Stimulated activated CD8-positive, alpha-beta memory T cell treated with anti-CD3 and anti-CD28 coated beads, Interleukin-12 subunit alpha, Interleukin-12 subunit beta, amount 100 ng/mL, for 4 hours (primary cell): ENCODE results near the gene KIF1C.
A peak's percentile ranks its signal among the peaks of the same experiment; 100 is the strongest.
"Not testable (repeated sequence)": the region's sequence is repeated elsewhere in the genome, so short reads cannot be mapped to it uniquely, and the experiment has no call there.

ENCODE experiments used
- DNase-seq: peaks from one replicate; pipeline ENCODE4 v3.0.0-alpha.2; 2020; ENCODE audit warnings: low read depth

Gene KIF1C

DNA sequence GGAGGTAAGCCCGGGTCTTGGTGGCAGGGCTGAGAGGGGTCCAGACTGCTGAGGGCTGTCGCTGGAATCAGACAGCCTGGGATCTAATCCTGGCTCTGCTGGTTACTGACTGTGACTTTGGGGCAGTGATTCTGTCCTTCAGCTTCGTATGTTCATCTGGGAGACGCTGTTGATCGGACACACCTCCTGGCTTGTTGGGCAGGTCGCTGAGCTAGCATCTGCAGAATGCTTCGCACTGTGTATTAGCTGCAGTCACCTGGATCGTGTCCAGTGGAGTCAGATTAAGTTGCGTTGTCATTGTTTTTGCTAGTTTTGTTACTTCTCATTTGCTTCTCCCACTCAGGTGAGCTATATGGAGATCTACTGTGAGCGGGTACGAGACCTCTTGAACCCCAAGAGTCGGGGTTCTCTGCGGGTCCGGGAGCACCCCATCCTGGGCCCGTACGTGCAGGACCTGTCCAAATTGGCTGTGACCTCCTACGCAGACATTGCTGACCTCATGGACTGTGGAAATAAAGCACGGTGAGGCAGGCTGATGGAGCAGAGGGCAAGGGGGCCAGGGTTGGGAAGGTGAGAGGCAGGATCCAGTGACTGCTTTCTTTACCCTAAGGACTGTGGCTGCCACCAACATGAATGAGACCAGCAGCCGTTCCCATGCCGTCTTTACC, 4.5 kb downstream of the KIF1C start:
- DNase-seq = no peak

DNA sequence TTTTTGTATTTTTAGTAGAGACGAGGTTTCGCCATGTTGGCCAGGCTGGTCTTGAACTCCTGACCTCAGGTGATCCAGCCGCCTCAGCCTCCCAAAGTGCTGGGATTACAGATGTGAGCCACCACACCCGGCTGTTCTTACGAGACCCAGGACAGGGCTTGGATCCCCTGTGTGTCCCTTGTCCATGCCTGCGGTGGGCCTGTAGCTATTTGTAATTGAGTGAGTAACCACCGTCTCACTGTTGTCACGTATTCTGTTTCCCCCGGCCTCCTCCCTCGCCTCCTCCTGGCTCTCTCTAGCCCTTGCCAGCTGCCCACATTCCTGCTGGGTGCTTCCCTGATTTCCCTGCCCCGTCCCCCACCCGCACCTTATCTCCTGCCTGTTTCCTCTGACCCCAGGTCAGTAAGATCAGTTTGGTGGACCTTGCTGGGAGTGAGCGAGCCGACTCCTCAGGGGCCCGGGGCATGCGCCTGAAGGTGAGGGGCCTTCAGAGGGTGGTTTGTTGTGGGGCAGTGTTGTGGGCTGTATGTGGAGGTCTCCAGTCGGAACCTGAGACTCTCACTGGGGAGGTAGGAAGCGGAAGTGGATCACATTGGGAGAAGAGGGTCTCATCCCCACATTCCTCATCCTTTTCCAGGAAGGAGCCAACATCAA, 5.6 kb downstream of the KIF1C start:
- DNase-seq = no peak

DNA sequence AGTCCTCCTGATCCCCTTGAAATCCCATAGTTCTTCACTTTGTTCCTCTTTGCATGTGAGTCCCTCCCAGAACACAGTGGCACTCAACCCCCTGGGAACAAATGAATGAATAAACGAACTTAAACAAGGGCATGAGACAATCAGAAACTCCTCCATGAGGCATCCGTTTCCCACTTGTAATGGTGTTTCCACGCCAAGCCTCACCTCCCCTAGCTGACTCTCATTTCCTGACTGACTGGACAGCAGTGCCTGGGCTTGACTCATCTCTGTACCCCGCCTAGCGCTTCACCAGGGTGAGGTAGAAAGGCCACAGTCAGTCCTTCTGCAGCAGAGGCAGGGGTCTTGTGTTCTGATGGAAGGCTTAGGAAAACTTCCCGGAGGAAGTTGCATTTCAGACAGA, 14.2 kb downstream of the KIF1C start:
- no peak for DNase-seq

DNA sequence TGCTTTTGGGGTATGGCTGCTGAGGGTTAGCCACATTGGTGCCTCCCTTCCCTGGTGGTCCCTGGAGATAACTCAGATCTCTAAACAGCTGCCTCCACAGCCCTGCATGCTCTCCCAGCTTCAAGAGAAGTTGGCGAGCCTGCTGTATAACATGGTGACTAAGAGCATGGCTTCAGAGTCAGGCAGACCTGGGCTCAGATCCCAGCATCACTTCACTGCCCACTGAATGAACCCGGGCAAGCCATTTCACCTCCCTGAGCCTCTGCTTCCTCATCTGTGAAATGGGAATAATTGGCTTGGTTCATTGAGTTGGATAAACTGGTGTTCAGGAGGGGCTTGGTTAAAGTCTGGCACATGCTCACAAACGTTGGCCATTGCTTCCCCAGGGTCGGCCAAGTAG, 16.6 kb downstream of the KIF1C start:
- DNase-seq = no peak

DNA sequence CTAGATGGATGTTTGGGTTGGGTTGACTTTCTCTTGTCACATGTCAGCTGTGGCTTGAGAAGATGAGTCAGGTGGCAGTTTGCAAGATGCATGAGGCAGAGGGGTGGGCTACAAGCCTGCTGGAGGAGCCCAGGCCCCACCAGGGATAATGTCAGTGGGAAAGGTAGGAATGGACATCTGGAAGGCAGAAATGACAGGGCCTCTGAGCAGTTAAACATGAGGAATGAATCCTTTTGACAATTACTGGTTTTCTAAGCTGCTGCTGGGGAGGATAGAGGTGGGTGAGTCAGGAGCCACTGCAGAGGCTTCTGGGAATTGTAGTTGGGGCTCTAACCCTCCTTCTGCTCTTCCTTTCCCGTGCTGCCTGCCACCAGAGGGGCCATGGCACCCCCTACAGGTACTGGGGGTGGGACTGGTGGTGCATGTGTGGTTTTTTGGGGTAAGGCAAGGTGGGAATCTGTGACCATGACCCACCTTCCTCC, 21.8 kb downstream of the KIF1C start:
- DNase-seq = peak; percentile 36

DNA sequence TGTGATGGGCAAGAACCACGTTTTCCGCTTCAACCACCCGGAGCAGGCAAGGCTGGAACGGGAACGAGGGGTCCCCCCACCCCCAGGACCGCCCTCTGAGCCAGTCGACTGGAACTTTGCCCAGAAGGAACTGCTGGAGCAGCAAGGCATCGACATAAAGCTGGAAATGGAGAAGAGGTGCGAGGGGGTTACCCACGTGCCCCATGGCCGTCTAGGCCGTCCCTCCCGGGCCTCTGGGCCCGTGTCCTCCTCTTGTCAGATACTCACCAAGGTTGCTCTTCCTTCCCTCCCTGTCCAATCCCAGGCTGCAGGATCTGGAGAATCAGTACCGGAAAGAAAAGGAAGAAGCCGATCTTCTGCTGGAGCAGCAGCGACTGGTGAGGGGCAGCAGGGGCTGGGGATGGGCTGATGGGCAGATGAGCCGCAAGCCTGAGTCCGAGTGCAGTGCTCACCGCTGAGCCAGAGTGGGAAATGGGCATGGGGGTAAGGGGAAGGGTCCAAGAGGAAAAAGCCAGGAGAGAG, 22.8 kb downstream of the KIF1C start:
- DNase-seq = no peak

DNA sequence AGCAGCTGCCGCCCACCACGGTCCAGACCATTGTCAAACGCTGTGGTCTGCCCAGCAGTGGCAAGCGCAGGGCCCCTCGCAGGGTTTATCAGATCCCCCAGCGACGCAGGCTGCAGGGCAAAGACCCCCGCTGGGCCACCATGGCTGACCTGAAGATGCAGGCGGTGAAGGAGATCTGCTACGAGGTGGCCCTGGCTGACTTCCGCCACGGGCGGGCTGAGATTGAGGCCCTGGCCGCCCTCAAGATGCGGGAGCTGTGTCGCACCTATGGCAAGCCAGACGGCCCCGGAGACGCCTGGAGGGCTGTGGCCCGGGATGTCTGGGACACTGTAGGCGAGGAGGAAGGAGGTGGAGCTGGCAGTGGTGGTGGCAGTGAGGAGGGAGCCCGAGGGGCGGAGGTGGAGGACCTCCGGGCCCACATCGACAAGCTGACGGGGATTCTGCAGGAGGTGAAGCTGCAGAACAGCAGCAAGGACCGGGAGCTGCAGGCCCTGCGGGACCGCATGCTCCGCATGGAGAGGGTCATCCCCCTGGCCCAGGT, 24.5 kb downstream of the KIF1C start:
- DNase-seq = no peak

DNA sequence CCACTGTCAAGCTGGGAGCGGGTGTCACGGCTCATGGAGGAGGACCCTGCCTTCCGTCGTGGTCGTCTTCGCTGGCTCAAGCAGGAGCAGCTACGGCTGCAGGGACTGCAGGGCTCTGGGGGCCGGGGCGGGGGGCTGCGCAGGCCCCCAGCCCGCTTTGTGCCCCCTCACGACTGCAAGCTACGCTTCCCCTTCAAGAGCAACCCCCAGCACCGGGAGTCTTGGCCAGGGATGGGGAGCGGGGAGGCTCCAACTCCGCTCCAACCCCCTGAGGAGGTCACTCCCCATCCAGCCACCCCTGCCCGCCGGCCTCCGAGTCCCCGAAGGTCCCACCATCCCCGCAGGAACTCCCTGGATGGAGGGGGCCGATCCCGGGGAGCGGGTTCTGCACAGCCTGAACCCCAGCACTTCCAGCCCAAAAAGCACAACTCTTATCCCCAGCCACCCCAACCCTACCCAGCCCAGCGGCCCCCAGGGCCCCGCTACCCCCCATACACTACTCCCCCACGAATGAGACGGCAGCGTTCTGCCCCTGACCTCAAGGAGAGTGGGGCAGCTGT, 25.9 kb downstream of the KIF1C start:
- no peak for DNase-seq

DNA sequence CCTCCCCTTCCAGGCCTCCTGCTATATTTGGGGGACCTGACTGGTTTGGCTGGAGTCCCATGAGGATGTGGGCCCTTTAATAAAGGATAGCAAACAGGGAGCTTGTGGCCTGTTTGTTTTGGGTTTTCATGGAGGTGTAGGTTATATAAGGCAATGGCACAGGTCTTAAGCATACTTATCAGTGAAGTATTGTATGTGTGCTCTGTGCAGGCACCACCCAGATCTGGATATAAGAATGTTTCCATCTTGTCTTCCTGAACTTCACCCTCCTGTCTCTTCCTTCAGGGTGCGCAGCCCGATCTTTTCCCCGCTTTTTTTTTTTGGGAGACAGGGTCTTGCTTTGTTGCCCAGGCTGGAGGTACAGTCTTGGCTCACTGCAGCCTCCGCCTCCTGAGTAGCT, 26.9 kb downstream of the KIF1C start:
- no peak for DNase-seq

DNA sequence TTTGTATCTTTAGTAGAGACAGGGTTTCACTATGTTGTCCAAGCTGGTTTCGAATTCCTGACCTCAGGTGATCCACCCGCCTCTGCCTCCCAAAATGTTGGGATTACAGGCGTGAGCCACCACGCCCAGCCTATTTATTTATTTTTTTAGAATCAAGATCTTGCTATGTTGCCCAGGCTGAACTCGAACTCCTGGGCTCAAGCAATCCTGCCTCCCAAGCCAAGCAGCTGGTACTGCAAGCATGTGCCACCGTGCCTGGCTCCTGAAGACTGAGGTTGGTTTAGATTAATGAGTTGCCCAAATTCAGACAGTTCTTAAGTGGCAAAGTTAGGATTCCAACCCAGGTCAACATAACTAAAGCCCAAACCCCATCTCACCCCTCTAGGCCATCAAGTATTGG, 29.5 kb downstream of the KIF1C start:
- no peak for DNase-seq

DNA sequence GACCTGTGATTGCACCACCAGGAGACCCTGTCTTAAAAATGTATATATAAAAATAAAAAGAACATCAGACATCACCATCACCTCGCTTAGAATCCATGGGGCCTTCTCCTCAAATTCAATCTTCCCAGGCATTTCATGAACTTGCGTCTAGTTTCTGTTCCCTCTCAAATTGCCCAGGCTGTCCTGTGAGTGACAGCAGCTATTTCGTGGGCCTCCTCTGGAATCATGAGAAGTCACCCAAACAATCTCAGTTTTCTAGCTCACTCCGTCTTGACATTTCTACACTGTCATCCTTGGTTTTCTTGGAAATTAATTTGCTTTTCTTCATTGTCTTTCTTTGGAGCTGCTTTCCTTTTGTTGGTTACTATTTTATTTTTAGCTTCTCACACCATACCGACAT, 30.2 kb downstream of the KIF1C start:
- DNase-seq = no peak

DNA sequence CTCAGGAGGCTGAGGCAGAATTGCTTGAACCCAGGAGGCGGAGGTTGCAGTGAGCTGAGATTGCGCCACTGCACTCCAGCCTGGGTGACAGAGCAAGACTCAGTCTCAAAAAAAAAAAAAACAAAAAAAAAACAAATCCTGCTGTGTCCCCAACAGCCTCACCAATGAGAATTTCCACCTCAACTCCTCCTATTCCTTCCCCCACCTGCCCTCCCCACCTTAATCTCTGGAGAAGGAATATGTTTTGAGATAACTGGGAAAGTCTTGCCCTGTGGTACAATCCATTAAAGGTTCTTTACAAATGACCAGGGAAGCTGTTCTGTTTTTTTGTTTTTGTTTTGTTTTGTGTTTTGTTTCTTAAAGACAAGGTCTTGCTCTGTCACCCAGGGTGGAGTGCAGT, 32.4 kb downstream of the KIF1C start:
- not testable (repeated sequence) for DNase-seq

DNA sequence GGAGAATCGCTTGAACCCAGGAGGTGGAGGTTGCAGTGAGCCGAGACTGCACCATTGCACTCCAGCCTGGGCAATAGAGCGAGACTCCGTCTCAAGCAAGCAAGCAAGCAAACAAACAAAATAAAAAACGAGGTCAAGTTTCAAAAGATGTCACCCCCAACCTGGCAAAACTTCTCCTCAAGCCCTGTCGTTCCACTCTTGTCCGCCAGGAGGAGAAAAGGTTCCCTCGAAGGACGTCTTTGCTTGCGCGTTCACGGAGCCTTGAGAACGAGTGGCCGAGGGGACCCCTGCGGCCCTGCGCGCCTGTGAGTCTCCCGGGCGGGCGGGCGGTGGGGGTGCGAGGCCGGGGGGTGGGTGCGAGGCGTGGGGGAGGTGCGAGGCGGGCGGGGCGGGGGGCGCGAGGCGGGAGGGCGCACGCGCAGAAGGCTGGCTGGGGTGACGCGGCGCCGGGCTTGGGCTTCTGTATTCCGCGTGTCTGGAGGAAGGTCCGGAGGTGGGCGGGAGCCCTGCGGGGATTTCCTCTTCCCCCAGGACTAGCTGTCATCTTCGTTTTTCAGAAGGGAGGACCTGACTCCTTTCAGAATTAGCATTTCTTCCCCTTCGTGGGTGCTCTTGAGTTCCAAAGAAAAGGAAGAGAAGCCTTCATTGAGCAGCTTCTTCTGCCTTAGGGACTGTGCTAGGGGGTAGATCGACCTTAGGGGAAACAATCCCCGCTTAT, 33.8 kb downstream of the KIF1C start:
- DNase-seq = peak; percentile 70

DNA sequence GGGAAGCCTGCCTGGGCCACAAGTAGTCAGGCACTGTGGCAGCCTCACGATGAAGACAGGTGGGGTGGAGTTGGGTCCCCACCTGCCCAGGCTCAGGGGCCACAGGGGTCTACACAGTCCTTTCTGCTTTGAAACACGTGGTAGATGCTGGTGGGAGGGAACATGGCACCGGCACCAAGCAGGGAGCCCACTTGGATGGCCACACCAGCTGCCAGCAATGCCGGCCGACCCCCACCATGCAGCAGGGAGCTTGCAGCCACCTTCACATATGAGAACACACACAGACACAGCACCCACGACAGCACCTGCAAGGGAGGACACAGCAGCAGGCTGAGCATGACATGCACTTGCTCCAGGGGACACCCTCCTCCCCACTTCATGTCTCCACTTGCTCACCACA, 35.1 kb downstream of the KIF1C start:
- DNase-seq = no peak

DNA sequence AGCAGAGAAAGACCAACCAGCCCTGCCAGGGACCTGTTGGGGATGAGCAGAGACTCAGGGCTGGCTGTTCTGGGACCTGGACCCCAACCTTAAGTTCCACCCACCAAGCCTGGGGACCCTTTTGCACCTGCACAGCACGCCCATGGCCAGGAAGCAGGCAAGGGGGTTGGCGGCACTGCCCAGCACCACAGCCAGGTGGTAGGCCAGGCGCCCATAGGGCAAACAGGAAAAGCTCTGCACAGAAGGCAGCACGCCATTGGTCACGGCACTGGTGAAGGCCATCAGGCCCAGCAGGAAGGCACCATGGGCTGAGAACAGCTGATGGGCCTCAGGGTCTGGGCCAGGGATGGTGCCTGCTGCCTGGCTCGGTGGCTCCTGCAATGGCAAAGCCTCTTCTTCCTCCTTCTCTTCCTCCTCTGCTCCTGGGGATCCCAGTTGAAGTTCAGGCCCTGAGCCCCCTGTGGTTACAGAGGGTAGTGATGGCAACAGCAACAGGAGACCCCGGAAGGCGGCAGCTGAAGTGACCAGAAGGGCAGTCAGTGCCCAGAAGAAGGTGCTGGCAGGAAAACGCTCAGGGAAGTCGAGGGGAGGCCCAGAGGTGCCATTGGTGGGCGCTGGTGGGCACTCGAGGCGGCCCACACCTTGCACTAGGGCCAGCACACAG, 35.7 kb downstream of the KIF1C start:
- no peak for DNase-seq

DNA sequence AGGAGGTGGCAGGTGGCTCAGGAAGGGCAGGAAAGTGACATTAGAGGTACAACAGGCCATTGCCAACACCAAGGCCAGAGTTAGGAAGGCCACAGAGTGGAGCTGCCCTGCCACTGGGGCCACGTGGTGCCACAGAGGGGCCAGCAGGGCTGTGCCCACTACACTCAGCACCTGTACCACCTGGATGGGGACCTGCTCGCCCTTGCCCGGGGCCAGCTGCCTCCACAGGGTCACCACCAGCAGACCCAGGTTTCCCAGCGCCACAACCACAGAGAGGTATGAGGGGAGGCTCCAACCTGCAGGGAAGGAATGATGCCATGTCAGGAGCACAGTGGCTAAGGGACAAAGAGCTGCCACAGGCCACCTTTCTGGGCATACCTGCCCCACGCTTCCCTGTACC, 36.3 kb downstream of the KIF1C start:
- no peak for DNase-seq

DNA sequence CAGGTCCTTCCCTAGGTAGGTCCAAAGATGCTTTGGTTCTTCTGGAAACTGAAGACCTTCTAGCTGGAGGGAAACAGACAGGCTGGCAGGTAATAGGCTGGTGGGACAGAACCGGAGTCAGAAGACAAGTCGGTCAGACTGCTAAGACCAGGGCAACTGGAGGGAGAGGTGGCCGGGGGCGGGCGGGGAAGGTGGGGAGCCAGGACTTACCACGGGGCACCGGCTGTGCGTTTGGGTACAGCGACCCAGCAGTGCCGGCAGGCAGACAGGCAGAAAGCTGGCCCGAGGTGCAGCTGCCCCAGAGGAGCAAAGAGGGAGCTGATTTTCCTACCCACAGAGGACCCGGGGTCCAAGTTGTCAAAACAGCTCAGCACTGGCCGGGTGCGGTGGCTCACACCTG, 36.9 kb downstream of the KIF1C start:
- no peak for DNase-seq

DNA sequence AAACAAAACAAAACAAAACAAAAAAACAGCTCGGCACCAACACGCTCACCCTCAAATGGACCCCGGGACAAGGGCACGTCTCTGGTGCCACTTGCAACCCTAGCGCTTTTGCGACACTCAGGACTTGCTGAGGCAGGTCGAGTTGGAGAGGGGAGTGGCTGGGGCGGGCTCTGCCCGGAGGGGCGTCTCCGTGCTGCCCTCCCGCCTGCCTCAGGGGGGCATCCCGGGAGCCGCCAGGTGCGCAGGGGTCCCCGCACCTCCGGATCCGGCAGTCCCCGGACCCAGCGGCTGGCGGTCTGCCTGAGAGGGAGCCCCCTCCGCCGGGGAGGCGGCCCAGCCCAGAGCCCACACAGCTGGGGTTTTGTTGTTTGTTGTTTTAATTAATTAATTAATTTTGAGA, 37.6 kb downstream of the KIF1C start, which contains the start of gene SLC52A1:
Gene SLC52A1, minus strand, starts transcription at position 112 of the 400 bp plus-strand sequence. CDS start 820 bp downstream, outside the sequence.
- no peak for DNase-seq

DNA sequence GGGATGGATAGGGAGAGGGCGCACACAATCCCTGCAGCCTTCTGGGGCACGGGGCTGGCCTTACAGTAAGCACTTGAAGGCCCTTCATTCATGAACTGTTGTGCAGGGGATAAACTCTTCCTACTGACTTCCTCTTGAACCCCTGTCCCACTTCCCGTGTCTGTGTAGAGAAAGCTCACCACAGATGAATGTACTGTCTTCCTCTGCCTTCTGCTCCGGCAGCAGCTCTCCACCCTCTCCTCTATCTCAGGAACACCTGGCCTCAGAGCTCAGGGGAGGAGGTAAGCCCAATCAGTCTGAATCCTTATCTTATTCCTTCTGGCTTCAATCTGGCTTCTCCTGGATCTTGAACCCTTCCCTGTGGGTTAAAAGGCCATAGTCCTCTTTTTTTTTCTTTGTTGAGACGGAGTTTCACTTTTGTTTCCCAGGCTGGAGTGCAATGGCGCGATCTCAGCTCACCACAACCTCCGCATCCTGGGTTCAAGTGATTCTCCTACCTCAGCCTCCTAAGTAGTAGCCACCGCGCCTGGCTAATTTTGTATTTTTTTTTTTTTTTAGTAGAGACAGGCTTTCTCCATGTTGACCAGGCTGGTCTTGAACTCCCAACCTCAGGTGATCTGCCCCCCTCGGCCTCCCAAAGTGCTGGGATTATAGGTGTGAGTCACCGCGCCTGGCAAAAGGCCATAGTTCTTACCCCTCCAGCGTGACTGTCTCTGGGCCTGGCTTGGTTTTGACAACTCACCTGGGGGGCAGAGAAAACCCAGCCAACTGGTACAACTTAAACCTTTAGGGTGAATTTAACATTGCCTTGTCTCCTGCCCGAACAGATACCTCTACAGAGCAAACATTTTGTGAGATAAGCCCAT, 44.6 kb downstream of the KIF1C start:
- DNase-seq = no peak

DNA sequence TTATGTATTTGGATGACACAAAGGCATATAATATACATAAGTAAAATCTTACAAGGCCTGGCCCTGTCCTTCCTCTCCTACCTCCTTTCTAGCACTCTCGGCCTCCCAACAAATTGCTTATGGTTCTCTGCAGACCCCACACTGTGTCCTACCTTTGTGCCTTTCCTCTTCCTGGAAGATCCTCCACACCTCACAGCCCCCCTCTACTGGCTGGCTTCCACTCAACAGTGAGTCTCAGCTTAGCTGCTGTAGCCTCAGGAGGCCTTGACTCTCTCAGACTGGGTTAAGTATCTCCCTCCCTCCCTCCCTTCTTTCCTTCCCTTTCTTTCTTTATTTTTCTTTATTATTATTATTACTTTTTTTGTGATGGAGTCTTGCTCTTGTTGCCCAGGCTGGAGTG, 45.8 kb downstream of the KIF1C start:
- DNase-seq = no peak

DNA sequence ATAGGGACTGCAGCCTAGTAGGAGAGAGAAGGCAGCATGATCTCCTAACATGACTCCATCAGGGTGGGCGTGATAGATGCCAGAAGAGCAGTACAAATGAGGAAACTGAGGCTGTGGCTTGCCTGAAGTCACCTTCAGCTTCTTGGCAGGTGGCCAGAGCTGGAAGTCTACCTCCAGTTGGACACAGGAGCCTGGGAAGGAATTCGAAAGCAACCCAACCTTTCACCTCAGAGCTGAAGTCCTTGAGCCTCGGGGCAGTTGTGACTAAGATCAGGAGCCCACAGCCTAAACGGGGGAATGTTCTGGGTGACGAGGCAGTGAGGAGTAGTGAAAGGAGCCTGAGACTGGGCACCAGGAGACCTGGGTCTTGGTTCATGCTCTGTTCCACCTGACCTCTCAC, 46.9 kb downstream of the KIF1C start:
- no peak for DNase-seq
